GM13976 (cell line): ENCODE data around the gene C22orf15.

Source experiments
- DNase-seq: peaks from one replicate; pipeline ENCODE4 v3.0.0; 2012; ENCODE audit warnings: low spot score
- CTCF ChIP-seq: IDR thresholded peaks from 2 replicates; pipeline ENCODE4 v1.5.1; 2012; ENCODE audit warnings: borderline replicate concordance, mild to moderate bottlenecking; ENCODE audit not compliant: insufficient read depth; ENCODE audit errors: extremely low read depth, missing control alignments, control extremely low read depth
- in situ Hi-C: fragments of 300-500 bp; cut with MboI; formaldehyde crosslinking; loops from one replicate; pipeline ENCODE4 v1.12.0; 2022; ENCODE audit warnings: low sequenced_read_pairs, mixed read lengths, inconsistent platforms; ENCODE audit not compliant: unreplicated experiment

Gene C22orf15

GRCh38 chr22:23791738-23792645 lies 29.2 kb downstream of the C22orf15 start:
- TF ChIP-seq CTCF = no peak
- in situ Hi-C loops = no loop called here
- DNase-seq = no peak

GRCh38 chr22:23793326-23793725 lies 30.5 kb downstream of the C22orf15 start:
- in situ Hi-C loops = no loop called here
- TF ChIP-seq CTCF = no peak
- DNase-seq = no peak

- in situ Hi-C loops = no loop called here
- no peak for TF ChIP-seq CTCF
- DNase-seq = no peak
Observed at GRCh38 chr22:23796461-23796860, 33.7 kb downstream of the C22orf15 start.

- TF ChIP-seq CTCF = no peak
- DNase-seq = peak; percentile 80
- in situ Hi-C loops = no loop called here
Observed at GRCh38 chr22:23800297-23801237, 37.8 kb downstream of the C22orf15 start.

- DNase-seq = no peak
- in situ Hi-C loops = no loop called here
- TF ChIP-seq CTCF = no peak
Observed at GRCh38 chr22:23801238-23801821, 38.5 kb downstream of the C22orf15 start.

- in situ Hi-C loops = no loop called here
- TF ChIP-seq CTCF = no peak
- DNase-seq = no peak
Observed at GRCh38 chr22:23801886-23802377, 39.1 kb downstream of the C22orf15 start.
